Activated naive CD4-positive, alpha-beta T cell treated with anti-CD3 and anti-CD28 coated beads, Interleukin-2, amount 50 U/mL, for 16 hours (primary cell): ENCODE results near the gene TRIM26.
"Not testable (repeated sequence)": the region's sequence is repeated elsewhere in the genome, so short reads cannot be mapped to it uniquely, and the experiment has no call there.

Experiments
- DNase-seq: peaks from one replicate; pipeline ENCODE4 v3.0.0-alpha.2; 2020

The TRIM26 gene

GRCh38 chr6:30169658-30170614 lies 43.3 kb downstream of the TRIM26 start:
- DNase-seq = no peak

- no peak for DNase-seq
These were observed 44.5 kb downstream of the TRIM26 start for GRCh38 chr6:30168741-30169140.

- DNase-seq = no peak
These were observed 46.1 kb downstream of the TRIM26 start for GRCh38 chr6:30167101-30167500.

GRCh38 chr6:30165238-30165637 lies 48.0 kb downstream of the TRIM26 start:
- not testable (repeated sequence) for DNase-seq

- no peak for DNase-seq
These were observed 48.5 kb downstream of the TRIM26 start for GRCh38 chr6:30164714-30165113.

GRCh38 chr6:30163918-30164654 lies 49.1 kb downstream of the TRIM26 start:
- DNase-seq = no peak

- peak; percentile 51 for DNase-seq
These were observed 49.9 kb downstream of the TRIM26 start, which contains the start of gene TRIM15 for GRCh38 chr6:30163090-30163917. TRIM15 (plus strand) TSS chr6:30163546; CDS start chr6:30163685, 139 bp downstream.

- no peak for DNase-seq
These were observed 50.7 kb downstream of the TRIM26 start for GRCh38 chr6:30162265-30163089.

GRCh38 chr6:30160785-30161531 lies 52.2 kb downstream of the TRIM26 start, which contains the start of gene TRIM10:
TRIM10 (minus strand) TSS chr6:30161211; CDS start chr6:30160858, 353 bp downstream.
- DNase-seq = no peak

GRCh38 chr6:30160008-30160784 lies 53.0 kb downstream of the TRIM26 start:
- DNase-seq = no peak

GRCh38 chr6:30158475-30159040 lies 54.6 kb downstream of the TRIM26 start:
- DNase-seq = no peak

- no peak for DNase-seq
These were observed 55.2 kb downstream of the TRIM26 start for GRCh38 chr6:30157999-30158398.

GRCh38 chr6:30157581-30157980 lies 55.6 kb downstream of the TRIM26 start:
- DNase-seq = no peak

GRCh38 chr6:30156774-30157173 lies 56.4 kb downstream of the TRIM26 start:
- no peak for DNase-seq

- no peak for DNase-seq
These were observed 57.0 kb downstream of the TRIM26 start for GRCh38 chr6:30156262-30156599.

- DNase-seq = no peak
These were observed 57.5 kb downstream of the TRIM26 start for GRCh38 chr6:30155520-30156261.

GRCh38 chr6:30154709-30155519 lies 58.3 kb downstream of the TRIM26 start:
- no peak for DNase-seq

GRCh38 chr6:30154061-30154460 lies 59.1 kb downstream of the TRIM26 start:
- no peak for DNase-seq
